GM18951 (cell line): ENCODE data around the gene TNFRSF1B.
A peak's percentile ranks its signal among the peaks of the same experiment; 100 is the strongest.

Experiments used
- POLR2A ChIP-seq: IDR thresholded peaks from 4 replicates; pipeline ENCODE4 v1.6.1; 2011; ENCODE audit warnings: mild to moderate bottlenecking; ENCODE audit not compliant: insufficient read length, insufficient read depth; ENCODE audit errors: extremely low read depth
- in situ Hi-C: fragments of 300-500 bp; cut with MboI; formaldehyde crosslinking; loops from one replicate; pipeline ENCODE4 v1.12.0; 2022; ENCODE audit warnings: low sequenced_read_pairs, mixed read lengths, inconsistent platforms; ENCODE audit not compliant: unreplicated experiment

Gene TNFRSF1B

GRCh38 chr1:12166834-12167492, at the start of gene TNFRSF1B:
TSS of gene TNFRSF1B (plus strand) at chr1:12166991. CDS start at chr1:12167092, 101 bp downstream.
- peak; percentile 95 for TF ChIP-seq POLR2A
- in situ Hi-C loops: no loop called here

DNA sequence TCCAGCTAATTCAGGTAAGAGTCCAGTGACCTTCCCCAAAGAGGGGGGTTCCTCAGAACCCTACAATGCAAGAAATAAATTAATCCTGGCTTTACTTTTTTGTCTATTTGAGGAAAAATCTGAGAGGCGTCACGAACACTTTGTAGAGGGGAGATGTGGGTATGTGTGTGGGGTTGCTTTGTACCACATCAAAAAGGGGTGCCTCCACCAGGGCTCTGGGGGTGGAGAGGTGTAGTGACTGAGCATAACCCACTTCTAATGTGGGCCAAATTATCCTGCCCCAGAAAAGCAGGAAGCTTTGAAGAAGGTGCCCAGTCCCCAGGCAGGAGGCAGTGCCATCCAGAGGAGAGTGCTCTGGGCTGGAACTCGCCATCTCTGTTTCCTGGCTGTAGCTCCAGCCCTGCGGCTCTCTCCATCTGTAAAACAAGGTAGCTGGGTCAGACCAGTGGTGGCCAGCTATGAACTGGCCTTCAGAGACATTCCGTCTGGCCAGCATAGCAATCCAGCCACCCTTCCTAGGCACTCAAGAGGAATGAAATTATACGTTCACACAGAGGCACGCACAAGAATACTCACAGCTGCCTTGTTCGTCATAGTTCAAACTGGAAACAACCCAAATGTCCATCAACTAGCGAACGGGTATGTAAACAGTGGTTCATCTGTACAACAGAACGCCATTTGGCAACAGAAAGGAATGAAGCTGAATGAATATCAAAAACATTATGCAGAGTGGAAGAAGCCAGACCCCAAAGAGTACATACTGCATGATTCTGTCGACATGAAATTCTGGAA, 45.4 kb upstream of the TNFRSF1B start:
- no peak for TF ChIP-seq POLR2A
- in situ Hi-C loops: loop anchor here (5.0 to 25.0 kb wide), 2 partner anchors 86 to 516 kb away; partner anchors contain the start of gene AADACL4

DNA sequence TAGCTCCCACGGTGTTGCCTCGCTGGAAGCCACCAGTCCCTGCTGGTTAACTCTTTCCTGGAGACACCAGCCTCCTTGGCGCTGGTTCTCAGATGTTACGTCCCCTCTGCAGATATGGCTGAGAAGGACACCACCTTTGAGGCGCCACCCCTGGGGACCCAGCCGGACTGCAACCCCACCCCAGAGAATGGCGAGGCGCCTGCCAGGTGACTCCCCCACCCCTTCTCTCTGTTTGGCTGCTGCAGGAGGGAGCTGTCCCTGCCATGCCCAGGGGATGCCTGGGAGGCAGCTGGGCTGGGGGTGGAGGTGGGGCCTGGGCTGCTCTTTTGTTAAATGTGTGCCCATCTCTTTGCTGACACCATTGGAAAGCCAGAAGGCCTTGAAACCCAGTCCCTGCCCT, 43.6 kb upstream of the TNFRSF1B start:
- in situ Hi-C loops: loop anchor here (5.0 to 25.0 kb wide), 2 partner anchors 84 to 514 kb away; partner anchors contain the start of gene AADACL4
- no peak for TF ChIP-seq POLR2A

DNA sequence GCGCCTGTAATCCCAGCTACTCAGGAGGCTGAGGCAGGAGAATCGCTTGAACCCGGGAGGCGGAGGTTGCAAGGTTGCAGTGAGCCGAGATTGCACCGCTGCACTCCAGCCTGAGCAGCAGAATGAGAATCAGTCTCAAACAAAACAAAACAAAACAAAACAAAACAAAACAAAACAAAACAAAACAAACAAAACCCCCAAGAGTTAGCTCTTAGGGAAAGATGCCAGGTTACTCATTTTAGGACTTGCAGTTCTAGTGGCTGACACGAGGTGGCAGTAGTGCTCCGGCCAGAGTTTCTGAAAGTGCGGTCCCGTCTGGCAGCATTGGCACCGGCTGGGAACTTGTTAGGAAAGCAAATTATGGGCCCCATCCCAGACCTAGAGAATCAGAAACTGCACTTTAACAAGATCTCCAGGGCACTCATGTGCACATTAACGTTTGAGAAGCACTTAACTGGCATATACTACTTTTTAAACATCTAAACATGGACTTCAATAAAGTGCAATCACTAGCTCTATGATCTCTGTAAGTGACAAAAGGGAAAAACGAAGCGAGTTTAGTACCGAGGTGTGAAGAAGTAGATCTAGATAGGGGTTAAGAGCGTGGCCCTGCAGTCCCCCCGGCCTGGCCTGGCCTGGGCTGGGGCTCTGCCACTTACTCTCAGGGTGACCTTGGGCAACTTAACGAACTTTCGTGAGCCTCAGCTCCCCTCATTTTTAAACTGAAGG, 41.9 kb upstream of the TNFRSF1B start:
- peak; percentile 3 for TF ChIP-seq POLR2A
- in situ Hi-C loops: loop anchor here (5.0 to 25.0 kb wide), 2 partner anchors 82 to 512 kb away; partner anchors contain the start of gene AADACL4

GRCh38 chr1:12125422-12126355, 41.1 kb upstream of the TNFRSF1B start:
- in situ Hi-C loops: no loop called here
- peak; percentile 0 for TF ChIP-seq POLR2A

DNA sequence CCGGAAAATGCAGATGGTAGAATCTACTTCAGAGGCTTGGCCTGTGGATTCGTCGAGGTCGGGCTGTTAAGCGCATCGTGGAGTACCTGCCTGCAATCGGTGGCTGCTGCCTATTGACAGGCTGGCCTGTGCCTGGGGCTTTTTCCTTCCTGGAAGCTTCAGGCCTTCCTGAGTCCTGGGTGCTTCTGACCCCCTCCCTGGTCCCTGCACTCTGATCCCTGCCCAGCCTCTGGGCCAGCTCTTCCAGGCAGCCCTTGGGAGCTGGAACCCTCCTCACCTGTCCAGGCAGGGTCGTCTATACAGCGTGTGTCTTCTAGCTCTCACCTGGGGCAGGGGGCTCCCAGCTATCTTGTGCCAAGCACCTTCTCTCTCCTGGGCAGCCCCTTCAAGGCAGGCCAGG, 40.0 kb upstream of the TNFRSF1B start:
- in situ Hi-C loops: no loop called here
- no peak for TF ChIP-seq POLR2A

DNA sequence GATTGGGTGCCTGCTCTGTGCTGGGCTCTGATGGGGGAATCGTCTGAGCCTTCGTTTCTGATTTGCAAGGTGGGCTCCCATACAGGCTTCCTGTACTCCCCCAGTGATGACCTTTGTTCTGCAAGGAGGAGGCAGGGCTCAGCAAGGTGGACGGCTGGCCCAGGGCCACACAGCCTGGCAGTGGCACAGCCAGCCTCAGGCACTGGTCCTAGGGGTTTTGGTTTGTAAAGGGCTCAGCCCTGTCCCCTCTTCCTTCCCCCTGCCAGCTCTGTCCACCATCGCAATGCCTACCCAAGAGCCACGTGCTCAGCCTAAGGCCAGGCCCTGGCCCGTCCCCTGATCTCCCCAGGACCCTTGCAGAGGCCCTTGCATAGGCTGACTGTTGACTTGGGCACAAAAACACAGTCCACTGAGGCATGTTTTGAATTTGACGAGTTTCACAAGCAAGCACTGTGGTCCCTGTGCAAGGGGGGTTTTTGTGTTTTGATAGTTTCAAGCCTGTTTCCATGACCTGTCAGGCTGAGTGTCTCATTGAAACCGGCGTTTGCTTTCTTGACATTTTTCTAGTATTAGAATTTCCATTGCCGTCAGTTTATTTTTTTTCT, 39.5 kb upstream of the TNFRSF1B start:
- no peak for TF ChIP-seq POLR2A
- in situ Hi-C loops: no loop called here

- in situ Hi-C loops: no loop called here
- TF ChIP-seq POLR2A: no peak
Observed at GRCh38 chr1:12128120-12128519, 38.7 kb upstream of the TNFRSF1B start.

- in situ Hi-C loops: no loop called here
- no peak for TF ChIP-seq POLR2A
Observed at GRCh38 chr1:12129624-12130023, 37.2 kb upstream of the TNFRSF1B start.

DNA sequence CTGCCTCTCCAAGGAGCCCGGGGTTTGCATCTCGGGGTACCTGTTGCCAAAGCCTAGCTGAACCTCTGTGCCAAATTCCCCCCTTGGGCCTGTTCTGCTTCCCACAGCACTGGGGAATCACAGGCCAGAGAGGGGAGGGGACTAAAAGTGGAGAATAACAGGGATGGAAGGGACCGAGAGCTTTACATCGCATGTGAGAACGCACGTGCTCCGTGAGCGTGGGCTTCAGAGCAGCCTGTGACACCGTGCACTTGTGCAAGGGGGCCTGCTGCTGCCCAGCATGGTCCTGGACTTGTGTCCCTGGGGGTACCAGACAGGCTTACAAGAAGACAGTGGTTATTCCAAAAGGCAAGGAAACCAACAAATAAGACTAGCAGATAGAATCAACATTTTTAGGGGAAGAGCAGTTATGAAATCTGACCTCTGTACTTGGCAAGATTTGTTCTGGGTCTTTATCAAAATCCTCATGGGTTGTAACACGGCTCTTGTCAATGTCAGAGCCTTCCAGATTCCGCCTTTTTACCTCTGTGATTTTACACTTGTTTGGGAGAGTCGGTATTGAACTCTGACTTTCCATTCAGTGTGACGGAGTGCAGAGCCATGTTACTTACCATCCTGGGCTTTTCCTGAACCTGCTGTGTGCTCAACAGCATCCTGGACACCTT, 36.2 kb upstream of the TNFRSF1B start:
- in situ Hi-C loops: no loop called here
- TF ChIP-seq POLR2A: no peak

DNA sequence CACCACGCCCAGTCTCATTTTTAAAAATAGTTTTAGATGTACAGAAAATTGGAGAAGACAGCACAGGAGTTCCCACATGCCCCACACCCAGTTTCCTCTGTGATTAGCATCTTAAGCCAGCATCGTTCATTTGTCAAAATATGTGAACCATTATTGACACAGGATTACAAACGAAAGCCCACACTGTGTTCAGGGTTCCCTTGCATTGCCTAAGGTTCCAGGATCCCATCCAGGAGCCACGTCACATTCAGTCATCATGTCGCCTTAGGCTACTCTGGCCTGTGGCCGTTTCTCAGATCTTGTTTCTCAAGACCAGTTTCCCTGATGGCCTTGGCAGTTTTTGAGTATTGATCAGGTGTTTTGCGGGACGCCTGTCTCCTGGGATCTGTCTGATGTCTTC, 34.7 kb upstream of the TNFRSF1B start:
- in situ Hi-C loops: no loop called here

More for the DNA sequence above, 34.7 kb upstream of the TNFRSF1B start:
- TF ChIP-seq POLR2A: no peak
